ENCODE data around the gene PRKX. TPM values are rescaled to one million over a fixed set of nuclear protein-coding genes. Genes with fewer than 3 reads are reported as not detected.
"Not testable (repeated sequence)": the region's sequence is repeated elsewhere in the genome, so short reads cannot be mapped to it uniquely, and the experiment has no call there.

The PRKX gene
- 10 to 100 TPM; 32.2 to 37.8 (median 34.1) TPM for total RNA-seq

DNA sequence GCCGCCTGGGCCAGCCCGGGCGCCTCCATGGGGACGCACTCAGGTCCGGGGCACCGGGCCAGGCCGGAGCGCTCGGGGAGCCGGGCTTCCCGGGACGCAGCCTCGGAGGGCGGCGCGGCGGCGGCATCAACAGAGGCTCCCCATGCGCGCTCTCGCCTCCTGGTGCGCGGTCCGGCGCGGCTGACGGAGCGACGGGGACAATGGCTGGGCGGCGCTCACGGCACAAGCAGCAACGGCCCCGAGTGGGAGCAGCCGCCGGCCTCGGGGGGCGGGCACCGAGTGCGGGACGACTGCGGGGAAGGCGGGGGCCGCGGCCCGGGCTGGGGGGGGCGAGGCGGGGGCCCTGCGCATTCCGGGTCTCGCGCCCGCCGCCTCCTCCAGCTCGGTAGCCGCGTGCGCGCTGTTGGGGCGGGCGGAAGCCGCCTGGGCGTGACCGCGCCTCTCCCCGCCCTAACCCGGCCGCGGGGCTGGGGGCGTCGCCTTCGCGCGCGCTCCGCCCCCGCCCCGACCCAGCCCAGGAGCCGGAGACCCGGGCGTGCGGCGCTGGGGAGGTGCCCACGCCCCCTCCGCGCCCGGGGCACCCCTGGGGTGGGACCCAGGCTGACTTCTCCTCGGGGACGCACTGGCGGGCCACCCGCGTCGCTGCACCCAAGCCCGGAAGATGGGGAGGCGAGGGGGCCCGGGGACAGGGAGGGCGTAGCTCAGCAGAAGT is at the start of gene PRKX:
Gene PRKX, minus strand, starts transcription at position 425 of the 712 bp plus-strand sequence. Its CDS starts 396 bp downstream, at position 29.
- no peaks in the 10 kb centered on the region for H3K36me3 ChIP-seq
- 8% methylated on average over 60 of the region's 97 CpGs; no CpG with 5 or more reads in 1 of the 2 donors for WGBS, 2 donors
- peak within 1 kb of the TSS; percentile 62 to 84 (median 68) for H3K4me3 ChIP-seq
- no peaks in the 10 kb centered on the region for H3K27me3 ChIP-seq
- no peak for DNase-seq (ENCODE audit: low spot score in 2 of 2)
- peak within 1 kb of the TSS; percentile 73 to 92 (median 90) for H3K27ac ChIP-seq
- H3K9me3 ChIP-seq, result no peaks in the 10 kb centered on the region
- no peaks in the 10 kb centered on the region for H3K4me1 ChIP-seq
- TF ChIP-seq EP300 (IDR thresholded peaks at IDR 0.05) (no peak), POLR2A (IDR thresholded peaks at IDR 0.05) (peak in 1 of 2 donors; percentile 57)

DNA sequence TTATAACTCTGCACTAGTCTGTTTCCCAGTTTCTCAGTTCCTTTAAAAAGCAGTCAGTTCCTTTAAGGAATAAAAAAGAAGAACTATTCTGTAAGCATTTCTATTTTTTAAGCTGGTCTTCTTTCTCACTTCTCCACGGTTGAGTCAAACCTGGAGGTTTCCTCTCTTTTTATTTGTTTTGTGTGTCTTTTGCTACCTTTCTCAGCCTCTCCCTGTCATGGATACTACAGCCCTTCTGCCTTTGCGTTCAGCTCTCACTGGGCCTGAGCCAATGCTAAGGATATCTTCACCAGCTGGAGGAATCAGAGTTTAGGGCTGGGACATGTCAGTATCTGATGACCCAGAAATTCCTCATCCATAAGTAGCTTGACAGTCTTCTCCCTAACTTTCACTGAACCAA is 49.7 kb upstream of the PRKX start:
- Histone ChIP-seq H3K27ac (no peak overlapping the region), H3K9me3 (no peaks in the 10 kb centered on the region), H3K4me3 (no peak overlapping the region), H3K36me3 (no peaks in the 10 kb centered on the region), H3K4me1 (no peaks in the 10 kb centered on the region), H3K27me3 (no peaks in the 10 kb centered on the region)
- 54 to 62% methylated on average over 2 of the region's 2 CpGs for WGBS, 2 donors
- TF ChIP-seq, protein P1, sequence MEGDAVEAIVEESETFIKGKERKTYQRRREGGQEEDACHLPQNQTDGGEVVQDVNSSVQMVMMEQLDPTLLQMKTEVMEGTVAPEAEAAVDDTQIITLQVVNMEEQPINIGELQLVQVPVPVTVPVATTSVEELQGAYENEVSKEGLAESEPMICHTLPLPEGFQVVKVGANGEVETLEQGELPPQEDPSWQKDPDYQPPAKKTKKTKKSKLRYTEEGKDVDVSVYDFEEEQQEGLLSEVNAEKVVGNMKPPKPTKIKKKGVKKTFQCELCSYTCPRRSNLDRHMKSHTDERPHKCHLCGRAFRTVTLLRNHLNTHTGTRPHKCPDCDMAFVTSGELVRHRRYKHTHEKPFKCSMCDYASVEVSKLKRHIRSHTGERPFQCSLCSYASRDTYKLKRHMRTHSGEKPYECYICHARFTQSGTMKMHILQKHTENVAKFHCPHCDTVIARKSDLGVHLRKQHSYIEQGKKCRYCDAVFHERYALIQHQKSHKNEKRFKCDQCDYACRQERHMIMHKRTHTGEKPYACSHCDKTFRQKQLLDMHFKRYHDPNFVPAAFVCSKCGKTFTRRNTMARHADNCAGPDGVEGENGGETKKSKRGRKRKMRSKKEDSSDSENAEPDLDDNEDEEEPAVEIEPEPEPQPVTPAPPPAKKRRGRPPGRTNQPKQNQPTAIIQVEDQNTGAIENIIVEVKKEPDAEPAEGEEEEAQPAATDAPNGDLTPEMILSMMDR (IDR thresholded peaks at IDR 0.05), result no peak
- TF ChIP-seq POLR2A (IDR thresholded peaks at IDR 0.05) (no peak), EP300 (IDR thresholded peaks at IDR 0.05) (no peak)
- no peak for DNase-seq (ENCODE audit: low spot score in 2 of 2)

DNA sequence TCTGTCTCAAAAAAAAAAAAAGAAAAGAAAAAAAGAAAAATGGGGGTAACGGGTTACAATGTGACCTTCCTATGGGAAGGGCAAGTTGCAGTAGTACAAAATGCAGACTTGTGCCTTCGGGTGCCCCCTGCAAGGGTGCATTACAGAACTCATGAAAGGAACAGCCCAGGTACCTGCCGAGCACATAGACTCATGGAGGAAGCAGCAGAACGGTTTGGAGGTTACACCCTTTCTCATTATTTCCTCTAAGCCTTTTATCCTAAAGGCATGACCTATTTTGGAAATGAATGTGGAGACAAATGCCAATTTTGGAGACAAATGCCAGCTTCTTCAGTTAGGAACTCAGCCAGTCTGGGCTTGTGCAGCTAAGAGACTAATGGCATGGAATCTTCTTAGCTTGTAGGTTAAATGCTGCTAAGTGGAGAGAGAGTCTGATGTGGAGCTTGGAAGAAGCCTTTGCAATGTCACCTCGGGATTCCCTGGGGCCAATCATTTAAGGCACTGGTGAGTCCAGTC is 44.1 kb upstream of the PRKX start:
- DNase-seq (ENCODE audit: low spot score in 2 of 2), result no peak
- WGBS, 2 donors, result 74 to 84% methylated on average over 5 of the region's 5 CpGs
- Histone ChIP-seq H3K27me3 (no peaks in the 10 kb centered on the region), H3K9me3 (no peaks in the 10 kb centered on the region), H3K27ac (no peak overlapping the region), H3K4me3 (no peak overlapping the region), H3K36me3 (no peaks in the 10 kb centered on the region), H3K4me1 (no peaks in the 10 kb centered on the region)
- TF ChIP-seq EP300 (IDR thresholded peaks at IDR 0.05) (no peak), POLR2A (IDR thresholded peaks at IDR 0.05) (no peak)
- TF ChIP-seq, protein P1 (IDR thresholded peaks at IDR 0.05), result no peak

DNA sequence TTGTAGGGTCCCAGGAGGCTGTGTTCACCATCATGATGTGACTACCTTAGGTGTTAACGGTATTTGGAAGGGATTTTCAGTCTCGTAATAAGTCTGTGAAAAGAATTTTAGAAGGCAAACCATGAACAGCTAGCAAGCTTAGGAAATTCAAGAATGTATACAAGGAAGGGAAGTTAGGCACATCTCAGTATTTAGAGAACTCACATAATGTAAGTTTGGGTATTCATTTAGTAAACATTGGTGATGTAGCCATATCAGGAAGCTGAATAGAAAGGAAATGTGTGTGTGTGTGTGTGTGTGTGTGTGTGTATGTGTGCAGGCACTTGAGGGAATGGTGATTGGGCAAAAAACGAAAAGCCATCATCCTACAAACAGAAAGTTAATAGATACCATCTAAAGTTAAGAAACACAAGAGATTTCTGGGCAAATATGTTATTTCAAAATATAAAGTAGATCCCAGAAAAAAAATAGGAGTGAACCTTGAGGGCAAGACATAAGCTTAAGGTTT is 34.7 kb upstream of the PRKX start:
- no peaks in the 10 kb centered on the region for H3K27me3 ChIP-seq
- H3K4me3 ChIP-seq, result no peak overlapping the region
- 65 to 75% methylated on average over 3 of the region's 3 CpGs for WGBS, 2 donors
- H3K36me3 ChIP-seq, result no peaks in the 10 kb centered on the region
- no peaks in the 10 kb centered on the region for H3K4me1 ChIP-seq
- no peaks in the 10 kb centered on the region for H3K9me3 ChIP-seq
- H3K27ac ChIP-seq, result no peak overlapping the region
- no peak for DNase-seq (ENCODE audit: low spot score in 2 of 2)
- TF ChIP-seq POLR2A (IDR thresholded peaks at IDR 0.05) (no peak), EP300 (IDR thresholded peaks at IDR 0.05) (no peak)
- TF ChIP-seq, protein P1 (IDR thresholded peaks at IDR 0.05), result no peak

DNA sequence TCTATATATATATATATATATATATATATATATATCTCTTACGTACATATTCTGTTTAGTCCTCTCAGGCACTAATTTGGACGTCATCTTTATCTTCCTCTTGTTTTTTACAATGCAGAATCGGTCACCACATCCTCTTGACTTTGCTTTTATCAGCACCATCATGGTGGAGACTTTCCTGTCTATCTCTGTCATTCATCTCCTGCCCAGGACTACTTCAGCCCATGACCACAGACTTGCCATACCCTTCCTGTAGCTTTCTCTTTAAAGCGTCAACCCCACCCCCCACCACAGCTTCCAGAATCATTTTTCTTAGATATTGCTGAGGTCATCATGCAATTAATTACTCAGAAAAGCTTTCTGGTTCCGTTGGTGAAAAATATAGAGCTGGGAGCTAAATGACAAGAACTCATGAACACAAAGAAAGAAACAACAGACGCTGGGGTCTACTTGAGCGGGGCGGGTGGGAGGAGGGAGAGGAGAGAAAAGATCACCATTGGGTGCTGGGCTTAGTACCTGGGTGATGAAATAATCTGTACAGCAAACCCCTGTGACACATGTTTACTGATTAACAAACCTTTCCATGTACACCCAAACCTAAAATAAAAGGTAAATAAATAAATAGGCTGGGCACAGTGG is 30.5 kb upstream of the PRKX start:
- Histone ChIP-seq H3K9me3 (no peaks in the 10 kb centered on the region), H3K27me3 (no peaks in the 10 kb centered on the region), H3K4me1 (no peaks in the 10 kb centered on the region), H3K4me3 (no peak overlapping the region), H3K27ac (no peak overlapping the region), H3K36me3 (no peaks in the 10 kb centered on the region)
- 63 to 70% methylated on average over 8 of the region's 8 CpGs for WGBS, 2 donors
- TF ChIP-seq POLR2A (IDR thresholded peaks at IDR 0.05) (no peak), EP300 (IDR thresholded peaks at IDR 0.05) (no peak)
- TF ChIP-seq, protein P1 (IDR thresholded peaks at IDR 0.05), result no peak
- no peak for DNase-seq (ENCODE audit: low spot score in 2 of 2)

DNA sequence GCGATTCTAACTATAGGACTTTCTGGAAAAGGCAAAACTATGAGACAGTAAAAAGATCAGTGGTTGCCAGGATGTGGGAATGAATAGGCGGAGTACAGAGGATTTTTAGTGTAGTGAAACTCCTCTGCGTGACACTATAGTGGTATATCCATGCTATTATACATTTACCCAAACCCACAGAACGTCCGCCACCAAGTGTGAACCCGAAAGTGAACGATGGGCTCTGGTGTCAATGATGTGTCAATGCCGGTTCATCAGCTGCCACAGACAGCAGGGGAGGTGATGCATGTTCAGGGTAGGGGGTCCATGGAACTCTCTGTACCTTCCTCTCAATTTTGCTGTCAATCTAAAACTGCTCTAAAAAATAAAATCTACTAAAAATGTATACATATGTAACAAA is 27.5 kb upstream of the PRKX start:
- WGBS, 2 donors, result 83 to 86% methylated on average over 8 of the region's 8 CpGs
- not testable (repeated sequence) for H3K4me1 ChIP-seq; H3K27ac ChIP-seq; H3K27me3 ChIP-seq; H3K36me3 ChIP-seq; H3K4me3 ChIP-seq; DNase-seq (ENCODE audit: low spot score in 2 of 2); H3K9me3 ChIP-seq
